ENCODE data around the gene DOCK1.

DOCK1 gene

DNA sequence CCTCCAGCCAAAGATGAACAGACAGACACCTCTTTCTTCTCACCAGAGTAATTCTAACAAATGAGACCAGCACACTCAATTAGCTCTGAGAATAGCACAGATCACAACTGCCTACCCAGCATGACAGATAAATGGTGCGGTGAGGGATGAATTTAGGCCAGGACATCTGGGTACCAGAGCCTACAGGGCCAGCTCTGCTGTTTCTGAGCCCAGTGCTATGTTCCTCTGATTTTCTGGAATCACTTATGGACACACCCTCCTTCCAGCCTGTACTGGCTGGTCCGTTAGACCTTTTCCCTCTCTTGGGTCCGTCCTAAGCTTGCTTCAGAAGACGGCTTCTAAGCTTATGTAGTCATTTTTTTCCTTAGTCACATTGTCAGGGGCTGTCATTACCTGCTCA, 217.6 kb downstream of the DOCK1 start:
- TF ChIP-seq POLR2A (IDR thresholded peaks at IDR 0.05; ENCODE audit: low read depth, low read length) = no peak
- DNase-seq (ENCODE audit: insufficient read length, low spot score) = no peak
- FAIRE-seq = no peak

DNA sequence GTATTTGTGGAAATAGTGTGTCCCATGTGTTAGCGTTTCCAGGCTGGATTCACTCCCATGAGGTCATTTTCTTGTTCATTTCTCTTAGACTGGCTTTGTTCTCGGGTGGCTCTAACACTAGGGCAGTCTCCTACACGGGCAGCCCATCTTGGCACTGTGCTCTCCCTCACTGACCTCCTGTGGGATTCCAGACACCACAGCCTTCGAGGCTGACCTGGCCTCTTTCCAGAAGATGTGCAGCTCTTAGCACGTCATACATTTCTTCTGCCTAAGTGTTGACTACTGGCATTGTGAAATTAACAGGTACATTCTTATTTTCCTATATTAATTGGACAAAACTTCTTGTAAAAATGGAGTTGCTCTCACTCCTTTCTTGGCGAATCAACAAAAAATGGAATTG, 218.4 kb downstream of the DOCK1 start:
- no peak for DNase-seq (ENCODE audit: insufficient read length, low spot score)
- no peak for TF ChIP-seq POLR2A (IDR thresholded peaks at IDR 0.05; ENCODE audit: low read depth, low read length)
- FAIRE-seq = no peak

- TF ChIP-seq POLR2A (IDR thresholded peaks at IDR 0.05; ENCODE audit: low read depth, low read length) = no peak
- no peak for FAIRE-seq
Measured at GRCh38 chr10:127125331-127125730, 220.1 kb downstream of the DOCK1 start.

DNA sequence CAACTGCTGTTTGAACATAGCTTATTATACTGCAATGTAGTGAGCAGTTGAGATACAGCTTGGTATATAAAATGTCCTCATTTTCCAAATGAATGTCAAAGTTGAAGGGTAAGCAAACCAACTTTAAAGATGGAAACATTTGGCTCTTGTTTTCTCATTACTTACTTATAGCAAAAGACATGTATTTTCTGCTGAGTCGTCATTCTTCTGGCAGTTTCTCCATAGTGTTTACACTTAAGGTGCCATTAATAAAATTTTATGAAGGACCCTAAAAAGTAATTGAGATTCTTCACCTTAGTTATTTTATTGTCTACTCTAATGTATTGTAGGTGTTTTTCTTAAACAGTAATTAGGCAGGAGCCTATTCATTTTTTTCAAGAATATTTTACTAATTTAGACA, 222.6 kb downstream of the DOCK1 start:
- TF ChIP-seq POLR2A (IDR thresholded peaks at IDR 0.05; ENCODE audit: low read depth, low read length) = no peak
- DNase-seq (ENCODE audit: insufficient read length, low spot score) (no peak), FAIRE-seq (no peak)

More at GRCh38 chr10:127125331-127125730, 220.1 kb downstream of the DOCK1 start:
- no peak for DNase-seq (ENCODE audit: insufficient read length, low spot score)

GRCh38 chr10:127129104-127129503, 223.9 kb downstream of the DOCK1 start:
- DNase-seq (ENCODE audit: insufficient read length, low spot score) (no peak), FAIRE-seq (no peak)
- no peak for TF ChIP-seq POLR2A (IDR thresholded peaks at IDR 0.05; ENCODE audit: low read depth, low read length)

- no peak for TF ChIP-seq POLR2A (IDR thresholded peaks at IDR 0.05; ENCODE audit: low read depth, low read length)
- FAIRE-seq (no peak), DNase-seq (ENCODE audit: insufficient read length, low spot score) (no peak)
Measured at GRCh38 chr10:127132451-127132850, 227.2 kb downstream of the DOCK1 start.

GRCh38 chr10:127133225-127133624, 228.0 kb downstream of the DOCK1 start:
- DNase-seq (ENCODE audit: insufficient read length, low spot score) (no peak), FAIRE-seq (no peak)
- no peak for TF ChIP-seq POLR2A (IDR thresholded peaks at IDR 0.05; ENCODE audit: low read depth, low read length)

- TF ChIP-seq POLR2A (IDR thresholded peaks at IDR 0.05; ENCODE audit: low read depth, low read length) = no peak
- DNase-seq (ENCODE audit: insufficient read length, low spot score) (no peak), FAIRE-seq (no peak)
Measured at GRCh38 chr10:127133672-127134500, 228.7 kb downstream of the DOCK1 start.

- DNase-seq (ENCODE audit: insufficient read length, low spot score) = no peak
- no peak for FAIRE-seq
Measured at GRCh38 chr10:127135844-127136577, 230.8 kb downstream of the DOCK1 start.

DNA sequence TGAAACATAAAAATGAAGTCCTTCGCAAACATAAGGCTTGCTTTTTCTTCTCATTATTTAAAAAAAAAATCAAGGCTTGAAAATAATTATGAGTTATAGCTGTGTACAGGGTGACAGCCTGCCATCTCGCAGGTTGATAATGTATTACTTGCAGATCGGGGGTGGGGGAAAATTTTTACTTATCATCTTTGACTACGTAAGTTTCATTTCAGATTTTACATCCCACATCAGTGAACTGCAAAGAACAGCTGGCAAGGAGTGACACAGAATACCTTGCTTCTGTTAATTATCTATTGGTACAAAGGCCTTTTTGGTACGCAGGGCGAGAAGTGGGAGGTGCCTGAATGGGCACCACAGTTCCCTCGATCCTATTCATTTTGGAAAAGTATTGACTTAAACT, 232.2 kb downstream of the DOCK1 start:
- FAIRE-seq = no peak
- DNase-seq (ENCODE audit: insufficient read length, low spot score) = no peak
- TF ChIP-seq POLR2A (IDR thresholded peaks at IDR 0.05; ENCODE audit: low read depth, low read length) = no peak

More at GRCh38 chr10:127135844-127136577, 230.8 kb downstream of the DOCK1 start:
- TF ChIP-seq POLR2A (IDR thresholded peaks at IDR 0.05; ENCODE audit: low read depth, low read length) = no peak

- FAIRE-seq (no peak), DNase-seq (ENCODE audit: insufficient read length, low spot score) (no peak)
- TF ChIP-seq POLR2A (IDR thresholded peaks at IDR 0.05; ENCODE audit: low read depth, low read length) = no peak
Measured at GRCh38 chr10:127142136-127142535, 236.9 kb downstream of the DOCK1 start.

GRCh38 chr10:127142856-127143255, 237.6 kb downstream of the DOCK1 start:
- TF ChIP-seq POLR2A (IDR thresholded peaks at IDR 0.05; ENCODE audit: low read depth, low read length) = no peak
- FAIRE-seq = no peak
- no peak for DNase-seq (ENCODE audit: insufficient read length, low spot score)

DNA sequence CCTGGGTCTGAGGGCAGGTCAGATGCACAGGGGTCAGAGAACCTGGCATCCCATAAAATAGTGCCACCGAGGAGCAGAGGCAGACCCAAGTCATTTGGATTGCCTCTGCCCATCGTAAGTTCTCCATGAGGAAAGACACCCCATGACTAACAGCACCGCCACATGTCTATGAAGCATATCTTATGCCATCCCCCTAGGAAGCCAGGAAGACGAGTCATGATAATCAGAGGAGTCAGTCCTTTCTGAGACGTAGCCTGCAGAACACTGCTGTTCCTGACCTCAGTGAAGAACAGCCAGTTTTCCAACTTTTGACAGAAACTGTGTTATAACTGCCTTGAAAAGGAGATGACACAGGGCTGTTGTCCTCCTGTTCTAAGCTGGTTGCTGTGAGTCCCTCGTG, 239.9 kb downstream of the DOCK1 start:
- FAIRE-seq (peak; percentile 11), DNase-seq (ENCODE audit: insufficient read length, low spot score) (no peak)
- no peak for TF ChIP-seq POLR2A (IDR thresholded peaks at IDR 0.05; ENCODE audit: low read depth, low read length)

- no peak for TF ChIP-seq POLR2A (IDR thresholded peaks at IDR 0.05; ENCODE audit: low read depth, low read length)
- no peak for FAIRE-seq
- DNase-seq (ENCODE audit: insufficient read length, low spot score) = no peak
Measured at GRCh38 chr10:127146661-127147060, 241.4 kb downstream of the DOCK1 start.

Measured in H54 (cell line).